Skin of body (tissue), 2 donors: ENCODE measurements around the gene SLC25A11. TPM values are rescaled to one million over a fixed set of nuclear protein-coding genes. Genes with fewer than 3 reads are reported as not detected.
"Not testable (repeated sequence)": the region's sequence is repeated elsewhere in the genome, so short reads cannot be mapped to it uniquely, and the experiment has no call there.

Experiments used
- DNase-seq: peaks from one replicate; lab custom pipeline; 2025; lab: John Stamatoyannopoulos, UW
- total RNA-seq: library from RNA; depleted of rRNA; stranded (reverse); fragments of >200 nt; gene quantifications from one replicate; pipeline ENCODE4 v1.2.3, GENCODE V29; 2014

The SLC25A11 gene
- total RNA-seq, 1 donor from 2014 or later = 34.2 TPM

- DNase-seq = no peak
Observed at GRCh38 chr17:4945176-4945943, 5.5 kb upstream of the SLC25A11 start.

GRCh38 chr17:4944554-4945175 lies 4.8 kb upstream of the SLC25A11 start:
- DNase-seq = no peak

- DNase-seq = no peak
Observed at GRCh38 chr17:4944163-4944553, 4.3 kb upstream of the SLC25A11 start.

GRCh38 chr17:4942760-4943508 lies 3.1 kb upstream of the SLC25A11 start:
- no peak for DNase-seq

- no peak for DNase-seq
Observed at GRCh38 chr17:4941319-4941610, 1.4 kb upstream of the SLC25A11 start.

- DNase-seq = no peak
Observed at GRCh38 chr17:4940555-4941318, 891 bp upstream of the SLC25A11 start.

GRCh38 chr17:4939546-4939795 lies 375 bp downstream of the SLC25A11 start:
- no peak for DNase-seq

- DNase-seq = no peak
Observed at GRCh38 chr17:4938688-4939545, 929 bp downstream of the SLC25A11 start.

- no peak for DNase-seq
Observed at GRCh38 chr17:4938069-4938491, 1.8 kb downstream of the SLC25A11 start.

GRCh38 chr17:4937553-4937952 lies 2.3 kb downstream of the SLC25A11 start:
- DNase-seq = no peak

GRCh38 chr17:4936436-4936835 lies 3.4 kb downstream of the SLC25A11 start:
- no peak for DNase-seq

- DNase-seq = no peak
Observed at GRCh38 chr17:4935650-4936049, 4.2 kb downstream of the SLC25A11 start.

- DNase-seq = no peak
Observed at GRCh38 chr17:4934173-4934979, 5.5 kb downstream of the SLC25A11 start.

- DNase-seq = no peak
Observed at GRCh38 chr17:4933646-4934045, 6.2 kb downstream of the SLC25A11 start.

GRCh38 chr17:4932756-4933155 lies 7.1 kb downstream of the SLC25A11 start:
- no peak for DNase-seq

GRCh38 chr17:4931963-4932362 lies 7.9 kb downstream of the SLC25A11 start, which contains the start of gene GP1BA:
TSS of gene GP1BA (plus strand) at chr17:4932277. CDS start at chr17:4932605, 328 bp downstream.
- no peak for DNase-seq

- DNase-seq = no peak
Observed at GRCh38 chr17:4928881-4929280, 11.0 kb downstream of the SLC25A11 start.

- DNase-seq = not testable (repeated sequence)
Observed at GRCh38 chr17:4926577-4927335, 13.1 kb downstream of the SLC25A11 start.

GRCh38 chr17:4921320-4921719 lies 18.5 kb downstream of the SLC25A11 start:
- no peak for DNase-seq
